ENCODE data around the gene ZDHHC3.
"Not testable (repeated sequence)": the region's sequence is repeated elsewhere in the genome, so short reads cannot be mapped to it uniquely, and the experiment has no call there.

Gene ZDHHC3

DNA sequence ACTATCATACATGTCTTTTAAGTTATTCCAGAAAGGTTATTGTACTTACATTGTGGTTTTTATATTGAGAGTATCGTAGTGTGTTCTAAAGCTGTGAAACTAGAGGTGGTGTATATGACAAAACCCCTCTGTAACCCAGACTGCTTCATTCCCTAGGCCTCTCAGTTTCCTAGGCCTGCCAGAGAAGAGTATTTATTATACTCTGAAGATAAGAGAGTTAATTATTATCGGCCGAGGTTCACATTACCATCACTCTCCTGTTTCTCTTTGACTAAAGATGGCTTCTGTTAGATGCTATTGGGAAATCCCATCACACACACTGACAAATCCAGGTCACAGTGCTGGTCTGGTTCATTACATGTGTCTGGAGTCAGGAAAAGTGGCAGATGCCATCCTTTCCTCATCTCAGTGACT, 20.6 kb upstream of the ZDHHC3 start:
- in situ Hi-C loops (cut with HindIII; ENCODE audit: low sequenced_read_pairs) = no loop called here

DNA sequence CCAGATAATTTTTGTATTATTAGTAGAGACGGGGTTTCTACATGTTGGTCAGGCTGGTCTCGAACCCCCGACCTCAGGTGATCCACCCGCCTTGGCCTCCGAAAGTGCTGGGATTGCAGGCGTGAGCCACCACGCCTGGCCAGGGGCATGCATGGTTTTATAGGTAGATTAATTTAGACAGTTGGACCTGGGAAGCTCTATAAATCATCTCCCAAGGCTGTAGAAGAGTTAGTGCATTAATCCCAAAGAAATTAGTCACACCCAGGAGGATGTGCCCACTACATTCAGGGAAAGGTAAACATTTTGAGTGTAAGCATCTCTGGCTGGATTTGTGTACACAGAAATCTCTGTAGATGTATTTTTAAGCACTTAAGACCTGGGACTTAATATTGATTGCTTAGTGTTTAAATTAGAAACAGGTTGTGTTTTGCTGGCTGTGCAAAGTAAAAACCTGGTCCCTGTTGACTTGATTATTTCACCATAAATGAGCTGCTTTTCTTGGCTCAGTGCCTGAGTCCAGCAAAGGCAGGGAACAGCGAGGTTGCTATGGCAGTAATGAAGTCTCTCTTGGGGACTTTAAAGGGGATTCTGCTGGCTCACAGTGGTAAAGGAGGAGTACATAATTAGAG, 19.3 kb upstream of the ZDHHC3 start:
- in situ Hi-C loops (cut with HindIII; ENCODE audit: low sequenced_read_pairs) = no loop called here

DNA sequence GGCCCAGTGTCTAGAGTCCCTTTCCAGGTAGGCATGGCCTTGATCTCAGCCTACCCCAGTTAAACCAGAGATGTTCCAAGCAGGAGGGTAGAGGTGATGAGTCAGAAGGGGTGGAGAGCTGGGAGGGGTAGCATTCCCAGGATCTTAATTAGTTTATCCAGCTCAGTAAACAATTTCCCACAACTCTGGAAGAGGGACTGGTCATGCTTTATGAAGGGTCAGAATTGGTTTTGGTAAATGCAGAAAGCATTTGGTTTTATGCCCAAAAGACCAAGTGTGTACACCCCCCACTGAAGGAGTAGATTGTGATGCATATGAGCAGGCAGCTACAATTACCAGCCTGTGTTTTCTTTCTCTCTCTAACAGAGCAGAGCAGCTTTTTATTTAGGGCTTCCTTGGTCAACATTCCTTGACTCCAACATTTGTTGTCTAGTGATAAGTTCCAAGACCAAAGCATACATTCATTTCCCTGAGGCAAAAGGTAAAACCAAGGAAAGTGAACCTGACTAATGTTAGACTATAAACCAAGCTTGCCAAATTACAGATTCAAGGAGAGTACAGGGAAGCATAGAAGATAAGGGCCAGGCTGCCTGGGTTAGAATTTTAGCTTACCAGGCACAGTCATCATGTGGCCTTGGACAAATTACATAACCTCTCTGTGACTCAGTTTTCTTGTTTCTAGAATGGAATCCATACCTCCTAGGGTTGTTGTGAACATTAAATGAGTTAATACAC, 17.7 kb upstream of the ZDHHC3 start:
- in situ Hi-C loops (cut with HindIII; ENCODE audit: low sequenced_read_pairs) = no loop called here

DNA sequence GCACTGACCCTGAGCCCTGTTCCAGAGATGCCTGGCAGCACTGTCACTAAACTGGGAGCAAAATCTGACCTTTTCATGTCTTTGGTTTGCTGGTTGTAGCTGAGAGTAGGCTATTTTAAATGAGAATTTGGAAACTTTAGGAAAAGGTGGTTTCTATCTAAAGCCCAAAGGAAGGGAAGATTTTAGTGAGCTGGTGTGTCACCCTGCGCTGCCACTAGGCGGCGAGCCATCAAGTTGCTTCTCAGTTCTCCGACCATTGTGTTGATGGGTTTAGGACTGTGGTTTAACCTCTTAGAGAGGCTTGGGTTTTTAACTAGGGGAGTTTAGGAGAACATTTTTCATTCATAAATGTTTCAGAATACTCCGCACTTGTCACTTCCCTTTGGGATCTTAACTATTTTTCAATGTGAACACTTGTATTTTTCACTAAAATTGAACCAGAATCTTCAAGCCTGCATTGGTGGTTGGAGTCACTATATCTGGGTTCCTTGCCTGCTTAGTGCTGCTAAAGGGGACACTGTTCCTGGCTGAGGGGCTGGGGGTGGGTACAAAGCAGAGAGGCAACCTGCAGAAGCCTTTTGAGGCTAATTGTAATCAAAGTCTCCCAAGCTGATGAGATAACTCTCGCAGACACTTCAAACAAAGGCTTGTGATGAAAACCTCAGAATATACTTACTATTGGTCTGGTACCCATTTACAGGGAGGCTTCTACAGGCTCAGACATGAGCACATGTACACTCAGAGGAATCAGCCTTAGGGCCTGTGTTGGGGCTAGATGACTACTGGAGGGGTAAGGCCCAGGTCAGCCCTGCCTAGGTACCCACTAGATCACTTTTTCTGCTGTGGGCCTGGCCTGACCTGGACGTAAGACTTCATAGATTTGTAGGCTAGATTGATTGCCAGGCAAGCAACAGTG, 16.8 kb upstream of the ZDHHC3 start:
- in situ Hi-C loops (cut with HindIII; ENCODE audit: low sequenced_read_pairs) = no loop called here

DNA sequence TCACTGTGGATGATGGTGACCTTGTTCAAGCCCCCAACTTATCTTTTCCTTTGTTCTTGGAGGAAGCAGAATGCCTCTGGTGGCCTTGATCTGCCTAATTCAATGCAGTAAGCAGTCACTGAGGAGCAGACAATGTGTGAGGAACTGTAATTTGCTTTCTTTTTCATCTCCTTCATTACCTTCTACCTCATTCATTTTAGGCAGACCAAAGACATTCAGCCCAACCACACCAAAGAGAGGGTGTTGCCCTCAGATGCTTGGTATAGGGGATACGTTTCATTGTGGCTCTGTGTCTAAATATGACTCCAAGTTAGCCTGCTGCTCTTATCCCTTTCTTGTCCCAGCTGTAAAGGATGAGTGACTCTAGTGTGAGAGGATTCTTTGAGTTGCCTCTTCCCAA, 15.4 kb upstream of the ZDHHC3 start:
- in situ Hi-C loops (cut with HindIII; ENCODE audit: low sequenced_read_pairs) = no loop called here

DNA sequence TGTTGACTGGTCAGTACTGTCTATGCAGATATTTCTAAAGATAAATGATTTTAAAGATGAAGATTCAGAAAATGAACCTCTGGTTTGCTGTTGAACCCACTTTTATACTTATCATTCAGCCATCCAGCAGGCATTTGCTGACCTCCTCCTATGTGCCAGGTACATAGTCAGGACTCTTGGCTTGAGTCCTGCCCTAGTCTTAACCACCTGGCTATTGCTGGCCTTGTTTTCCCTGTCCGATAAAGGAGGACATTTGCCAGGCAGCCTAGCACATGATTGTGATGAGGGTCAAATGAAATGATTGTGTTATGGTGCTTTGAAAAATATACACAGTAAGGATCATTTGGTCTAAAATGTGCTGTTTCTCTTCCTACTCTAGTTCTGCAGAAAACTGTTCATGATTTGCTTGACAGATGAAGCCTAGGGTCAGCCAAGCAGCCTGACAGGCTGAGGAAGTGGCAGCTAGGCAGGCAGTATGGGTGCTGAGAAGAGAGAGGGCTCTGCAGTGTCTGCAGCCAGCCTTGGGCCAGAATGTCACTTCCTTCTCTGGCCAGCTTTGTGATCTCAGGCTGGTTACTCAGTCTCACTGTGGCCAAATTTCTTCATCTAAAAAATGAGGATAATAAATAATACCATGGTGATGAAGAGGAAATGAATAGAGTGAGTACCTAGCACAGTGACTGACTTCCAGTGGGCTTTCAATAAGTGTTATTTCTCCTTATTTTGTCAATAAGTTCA, 13.8 kb upstream of the ZDHHC3 start:
- in situ Hi-C loops (cut with HindIII; ENCODE audit: low sequenced_read_pairs) = no loop called here

DNA sequence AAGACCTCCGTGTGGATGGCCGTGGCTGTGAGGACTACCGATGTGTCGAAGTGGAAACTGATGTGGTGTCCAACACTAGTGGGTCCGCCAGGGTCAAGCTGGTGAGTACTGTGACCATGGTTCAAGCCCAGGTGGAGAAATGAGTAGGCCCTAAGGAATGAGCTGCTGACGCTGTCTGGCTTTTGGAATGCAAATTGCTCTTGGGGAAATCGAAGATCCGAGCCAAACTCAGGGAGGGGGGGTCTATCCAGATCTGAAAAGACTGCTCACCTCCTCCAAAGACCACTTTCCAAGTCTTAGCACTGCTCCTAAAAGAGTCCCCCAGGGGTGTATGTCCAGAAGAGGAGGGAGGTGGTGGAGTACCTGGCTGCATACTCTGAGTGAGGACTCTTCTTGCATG, 13.2 kb upstream of the ZDHHC3 start:
- in situ Hi-C loops (cut with HindIII; ENCODE audit: low sequenced_read_pairs) = no loop called here

DNA sequence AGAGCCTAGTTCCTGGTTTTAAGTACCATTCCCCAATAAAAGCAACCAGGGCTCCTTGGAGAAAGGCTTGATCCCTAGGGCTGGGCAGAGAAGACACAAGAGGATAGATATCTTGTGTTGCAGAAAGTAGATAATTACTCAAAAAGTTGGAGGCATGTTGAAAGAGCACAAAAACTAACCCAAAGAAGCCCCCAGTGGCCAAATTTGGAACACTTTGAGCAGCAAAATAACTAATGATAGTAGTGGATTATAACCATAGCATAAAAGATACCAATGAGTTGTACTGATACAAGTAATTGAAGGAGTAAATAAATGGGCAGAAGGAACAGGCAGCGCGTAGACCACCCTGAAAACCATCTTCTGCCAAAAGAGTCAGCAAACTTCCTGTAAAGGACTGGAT, 12.1 kb upstream of the ZDHHC3 start:
- in situ Hi-C loops (cut with HindIII; ENCODE audit: low sequenced_read_pairs) = no loop called here

DNA sequence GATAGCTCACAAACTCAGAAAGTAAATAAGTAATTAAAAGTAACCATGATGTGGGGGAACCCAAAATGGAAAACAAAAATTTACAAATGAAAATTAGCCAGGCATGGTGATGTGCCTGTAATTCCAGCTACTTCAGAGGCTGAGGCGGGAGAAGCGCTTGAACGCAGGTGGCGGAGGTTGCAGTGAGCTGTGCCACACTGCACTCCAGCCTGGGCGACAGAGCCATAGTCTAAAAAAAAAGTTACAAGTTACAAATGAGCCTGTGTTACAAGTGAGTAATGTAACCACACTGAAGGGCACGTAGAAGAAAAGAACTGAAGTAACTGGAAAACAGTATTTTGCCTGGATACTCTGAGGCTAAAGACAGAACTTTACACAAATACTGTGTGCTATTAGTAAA, 11.4 kb upstream of the ZDHHC3 start:
- in situ Hi-C loops (cut with HindIII; ENCODE audit: low sequenced_read_pairs) = no loop called here

DNA sequence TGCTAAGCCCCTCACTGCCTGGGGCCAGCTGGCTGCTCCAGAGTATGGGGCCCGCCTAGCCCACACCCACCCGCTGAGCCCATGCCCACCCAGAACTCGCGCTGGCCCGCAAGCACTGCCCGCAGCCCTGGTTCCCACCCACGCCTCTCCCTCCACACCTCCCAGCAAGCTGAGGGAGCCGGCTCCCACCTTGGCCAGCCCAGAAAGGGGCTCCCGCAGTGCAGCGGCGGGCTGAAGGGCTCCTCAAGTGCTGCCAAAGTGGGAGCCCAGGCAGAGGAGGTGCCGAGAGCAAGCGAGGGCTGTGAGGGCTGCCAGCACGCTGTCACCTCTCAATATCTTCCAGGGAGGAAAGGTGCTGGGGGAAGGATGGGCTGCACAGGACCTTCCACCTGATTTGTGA, 10.4 kb upstream of the ZDHHC3 start:
- in situ Hi-C loops (cut with HindIII; ENCODE audit: low sequenced_read_pairs) = not testable (repeated sequence)

DNA sequence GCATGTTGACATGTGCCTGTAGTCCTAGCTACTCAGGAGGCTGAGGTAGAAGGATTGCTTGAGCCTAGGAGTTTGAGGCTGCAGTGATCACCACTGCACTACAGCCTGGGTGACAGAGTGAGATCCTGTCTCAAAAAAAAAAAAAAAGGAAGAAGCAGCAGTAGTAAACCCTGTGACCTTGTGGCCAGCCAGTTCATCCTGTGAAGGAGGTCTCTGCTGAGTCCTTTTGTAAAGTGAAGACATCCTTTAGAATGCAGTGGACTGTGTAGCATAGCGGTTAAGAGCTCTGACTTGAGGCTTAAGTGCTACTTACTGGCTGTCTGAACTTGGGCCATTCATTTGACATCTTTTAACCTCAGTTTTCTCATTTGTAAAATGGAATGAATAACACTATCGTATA, 8.4 kb upstream of the ZDHHC3 start:
- in situ Hi-C loops (cut with HindIII; ENCODE audit: low sequenced_read_pairs) = loop anchor here (5.0 kb wide), 1 partner anchor 42 kb away; no protein-coding TSS in a partner anchor

DNA sequence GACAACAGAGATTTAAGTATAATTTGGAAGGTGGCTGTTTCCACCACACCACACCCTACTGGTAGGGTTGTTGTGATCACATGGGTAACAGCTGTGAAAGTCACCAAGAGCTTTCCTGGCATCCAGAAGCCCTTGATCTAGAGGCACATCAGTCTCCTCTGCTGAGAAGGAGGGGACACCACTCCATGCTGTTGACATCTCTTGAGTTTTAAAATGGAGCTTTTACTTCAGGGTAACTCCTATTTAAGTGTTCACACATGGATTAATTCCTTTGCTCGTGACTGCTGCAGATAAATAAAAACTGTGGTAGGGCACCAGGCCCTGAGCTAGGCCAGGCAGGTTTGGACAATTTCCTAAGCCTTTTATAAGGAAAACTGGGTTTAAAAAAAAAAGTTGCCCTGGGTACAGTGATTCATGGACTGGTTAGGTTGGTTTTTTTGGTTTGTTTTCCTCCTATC, 7.5 kb upstream of the ZDHHC3 start:
- in situ Hi-C loops (cut with HindIII; ENCODE audit: low sequenced_read_pairs) = loop anchor here (5.0 kb wide), 1 partner anchor 41 kb away; no protein-coding TSS in a partner anchor

DNA sequence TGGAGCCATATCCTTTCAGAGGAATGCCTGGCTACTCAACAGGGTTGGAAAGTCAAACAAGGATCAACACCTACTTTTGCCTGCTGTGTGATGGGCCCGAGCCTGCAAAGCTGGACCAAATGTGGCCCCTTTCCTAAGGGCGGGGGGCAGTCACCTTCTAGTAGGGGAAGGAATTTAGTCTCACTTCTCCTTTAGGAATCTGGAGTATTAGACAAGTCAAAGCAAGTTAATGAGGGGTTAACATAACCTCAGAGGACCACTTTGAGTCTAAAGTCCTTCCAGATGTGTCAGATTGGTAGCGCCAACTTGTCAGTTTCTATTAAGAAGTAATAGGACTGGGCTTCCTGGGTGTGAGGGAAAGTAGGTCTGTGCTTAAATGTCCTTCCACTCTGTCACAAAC, 6.8 kb upstream of the ZDHHC3 start:
- in situ Hi-C loops (cut with HindIII; ENCODE audit: low sequenced_read_pairs) = loop anchor here (5.0 kb wide), 1 partner anchor 41 kb away; no protein-coding TSS in a partner anchor

DNA sequence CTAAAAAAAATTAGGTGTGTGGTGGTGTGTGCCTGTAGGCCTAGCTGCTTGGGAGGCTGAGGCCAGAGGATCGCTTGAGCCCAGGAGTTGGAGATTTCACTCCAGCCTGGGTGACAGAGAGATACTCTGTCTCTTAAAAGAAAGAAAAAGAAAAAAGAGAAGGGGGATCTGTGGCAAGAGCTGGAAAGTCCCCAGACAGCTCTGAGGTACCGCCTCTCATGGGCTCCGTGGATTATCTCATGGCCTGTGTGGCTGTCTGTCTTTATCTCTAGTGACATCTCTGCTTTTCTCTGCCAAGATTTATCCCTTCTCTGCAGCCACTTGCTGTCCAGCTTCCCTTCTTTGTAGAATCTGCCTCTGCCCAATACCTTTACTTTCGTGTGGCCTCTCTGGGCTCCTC, 5.8 kb upstream of the ZDHHC3 start:
- in situ Hi-C loops (cut with HindIII; ENCODE audit: low sequenced_read_pairs) = loop anchor here (5.0 kb wide), 1 partner anchor 39 kb away; no protein-coding TSS in a partner anchor

DNA sequence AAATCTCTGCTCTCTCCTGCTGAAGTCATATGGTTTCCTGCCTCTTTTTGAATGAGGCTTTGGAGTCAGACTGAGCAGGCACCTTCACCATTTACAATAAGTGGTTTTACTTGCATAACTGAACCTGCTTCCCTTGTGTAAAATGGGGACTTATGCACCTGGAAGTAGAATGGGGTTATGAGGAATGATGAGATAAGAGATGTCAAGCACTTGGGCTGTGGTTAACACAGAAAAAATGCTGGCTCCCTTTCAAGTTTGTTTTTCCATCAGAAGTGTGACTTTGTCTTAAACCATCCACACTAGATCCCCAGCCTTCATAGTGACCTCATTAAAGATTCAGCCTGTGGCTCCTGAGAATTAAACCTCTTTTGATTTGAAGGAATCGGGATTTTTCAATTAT, 5.2 kb upstream of the ZDHHC3 start:
- in situ Hi-C loops (cut with HindIII; ENCODE audit: low sequenced_read_pairs) = loop anchor here (5.0 kb wide), 1 partner anchor 39 kb away; no protein-coding TSS in a partner anchor

DNA sequence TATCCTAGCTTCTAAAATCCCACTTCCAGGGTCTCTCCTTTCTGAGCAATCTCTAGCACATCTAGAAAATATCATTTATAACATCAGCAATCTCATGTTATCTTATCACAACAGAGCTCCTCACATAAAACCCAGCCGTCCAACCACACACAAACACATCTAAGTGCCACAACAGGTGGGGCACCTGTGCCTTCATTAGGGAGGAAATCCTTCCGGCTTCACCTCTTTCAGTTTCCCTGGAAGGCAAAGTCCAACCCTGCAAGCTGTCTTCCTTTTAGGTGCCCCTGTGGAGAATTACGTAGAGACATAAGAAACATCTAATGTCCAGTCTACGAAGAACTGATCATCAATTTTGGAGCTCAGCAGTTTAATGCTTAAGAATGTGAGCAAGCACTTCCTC, 1.6 kb downstream of the ZDHHC3 start:
- in situ Hi-C loops (cut with HindIII; ENCODE audit: low sequenced_read_pairs) = no loop called here

DNA sequence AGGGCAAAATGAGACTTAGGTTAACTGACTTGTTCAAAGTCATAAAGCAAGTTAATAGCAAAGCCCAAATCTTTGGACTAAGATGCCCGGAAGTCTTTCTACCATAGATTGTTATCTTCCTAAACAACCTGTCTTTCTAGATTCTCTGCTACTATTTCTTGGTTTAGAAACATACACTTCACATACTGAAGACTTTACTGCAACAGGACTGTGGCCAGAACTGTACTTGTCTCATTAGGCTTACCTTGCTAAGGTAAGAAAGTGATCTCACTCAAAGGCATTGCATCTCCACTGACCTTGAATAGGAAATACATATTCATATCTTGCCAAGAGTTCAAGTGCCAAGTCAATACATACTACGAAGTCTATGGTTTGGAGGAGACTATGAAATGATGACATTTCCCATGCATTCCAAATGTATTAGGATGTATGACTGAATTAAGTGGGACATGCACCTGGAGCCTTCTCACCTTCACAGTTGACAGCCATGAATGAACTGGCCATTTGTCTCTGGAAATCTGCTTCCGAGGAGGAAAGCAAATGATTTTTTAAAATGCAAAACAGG, 5.0 kb downstream of the ZDHHC3 start:
- in situ Hi-C loops (cut with HindIII; ENCODE audit: low sequenced_read_pairs) = no loop called here

DNA sequence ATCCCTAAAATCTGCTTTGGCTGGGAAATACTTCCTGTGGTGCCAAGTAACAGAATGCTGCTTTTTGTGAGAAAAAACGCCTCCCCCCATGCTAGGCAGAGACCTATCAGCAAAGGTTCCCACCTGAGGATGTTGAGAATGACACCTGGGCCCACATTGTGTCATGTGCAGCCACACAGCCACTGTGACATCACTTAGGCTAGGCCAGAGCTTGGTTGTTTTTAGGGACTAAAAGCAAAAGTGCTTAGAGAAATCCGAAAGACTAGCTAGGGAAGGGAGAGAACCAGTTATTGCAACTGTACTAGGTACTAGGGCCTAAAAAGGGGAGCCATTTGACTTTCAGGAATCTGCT, 6.2 kb downstream of the ZDHHC3 start:
- in situ Hi-C loops (cut with HindIII; ENCODE audit: low sequenced_read_pairs) = no loop called here

DNA sequence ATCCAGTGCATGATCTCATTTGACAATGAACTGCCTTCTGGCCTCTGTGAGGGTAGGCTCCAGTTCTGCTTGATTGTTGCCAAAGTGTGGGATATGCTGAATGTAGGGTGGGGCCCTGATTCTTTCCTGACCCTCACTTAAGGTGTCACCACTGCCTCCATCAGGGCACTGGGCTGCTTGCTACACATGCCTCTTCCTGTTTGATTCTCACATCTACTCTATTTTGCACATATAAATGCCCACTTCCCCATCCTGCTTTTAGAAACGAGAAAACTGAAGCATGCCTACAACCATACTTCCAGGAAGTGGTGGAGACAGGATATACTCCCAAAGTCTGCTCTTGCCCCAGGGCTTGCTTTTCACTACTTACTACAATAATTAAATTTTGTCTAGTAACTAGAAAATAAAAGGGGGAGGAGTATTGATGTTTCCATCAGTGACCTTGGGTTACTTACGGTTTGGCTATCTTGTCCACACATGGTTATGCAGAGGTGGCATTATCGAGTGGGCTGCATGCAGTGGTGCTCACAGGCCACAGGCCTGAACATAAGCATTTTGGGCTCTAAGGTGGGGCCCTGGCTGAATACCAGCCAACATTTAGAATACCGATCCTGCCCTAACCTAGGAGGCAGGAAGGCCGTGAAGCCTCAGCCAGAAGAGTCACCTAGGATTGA, 6.7 kb downstream of the ZDHHC3 start:
- in situ Hi-C loops (cut with HindIII; ENCODE audit: low sequenced_read_pairs) = no loop called here

DNA sequence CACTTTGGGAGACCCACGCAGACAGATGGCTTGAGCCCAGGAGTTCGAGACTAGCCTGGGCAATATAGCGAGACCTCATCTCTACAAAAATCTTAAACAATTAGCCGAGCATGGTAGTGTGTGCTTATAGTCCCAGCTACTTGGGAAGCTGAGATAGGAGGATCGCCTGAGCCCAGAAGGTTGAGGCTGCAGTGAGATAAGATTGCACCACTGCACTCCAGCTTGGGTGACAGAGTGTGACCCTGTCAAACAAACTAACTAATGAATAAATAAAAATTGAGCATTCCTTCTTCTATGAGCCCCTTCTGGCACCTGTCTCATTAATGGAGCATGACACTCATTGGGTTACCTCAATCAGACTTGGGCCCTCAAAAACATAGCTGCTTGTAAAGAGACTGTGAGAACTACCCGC, 7.5 kb downstream of the ZDHHC3 start:
- in situ Hi-C loops (cut with HindIII; ENCODE audit: low sequenced_read_pairs) = no loop called here

Data from endothelial cell of hepatic sinusoid (primary cell).